GOT3 (cell line): ENCODE results near the gene ATXN2.

Experiments used
- DNase-seq: peaks from one replicate; lab custom pipeline; 2025; ENCODE audit warnings: mixed read lengths; lab: John Stamatoyannopoulos, UW

Gene ATXN2

GRCh38 chr12:111450676-111451075 is 148.4 kb downstream of the ATXN2 start:
- no peak for DNase-seq

GRCh38 chr12:111448846-111449790 is 150.0 kb downstream of the ATXN2 start:
- DNase-seq, result no peak

GRCh38 chr12:111448266-111448830 is 150.8 kb downstream of the ATXN2 start:
- DNase-seq, result no peak

GRCh38 chr12:111447571-111448265 is 151.4 kb downstream of the ATXN2 start:
- DNase-seq, result no peak

- DNase-seq, result no peak
Measured at GRCh38 chr12:111446631-111447570, 152.2 kb downstream of the ATXN2 start.

- no peak for DNase-seq
Measured at GRCh38 chr12:111445726-111446581, 153.2 kb downstream of the ATXN2 start.

GRCh38 chr12:111444925-111445725 is 154.0 kb downstream of the ATXN2 start:
- no peak for DNase-seq

- DNase-seq, result no peak
Measured at GRCh38 chr12:111444314-111444924, 154.7 kb downstream of the ATXN2 start.

GRCh38 chr12:111443586-111443985 is 155.5 kb downstream of the ATXN2 start:
- no peak for DNase-seq

- DNase-seq, result no peak
Measured at GRCh38 chr12:111443086-111443485, 156.0 kb downstream of the ATXN2 start.

GRCh38 chr12:111442301-111443045 is 156.6 kb downstream of the ATXN2 start:
- DNase-seq, result no peak

GRCh38 chr12:111441107-111441928 is 157.8 kb downstream of the ATXN2 start:
- no peak for DNase-seq

GRCh38 chr12:111440631-111441030 is 158.5 kb downstream of the ATXN2 start:
- no peak for DNase-seq

- DNase-seq, result no peak
Measured at GRCh38 chr12:111440152-111440551, 159.0 kb downstream of the ATXN2 start.

GRCh38 chr12:111439657-111440151 is 159.4 kb downstream of the ATXN2 start:
- DNase-seq, result no peak

GRCh38 chr12:111438481-111438880 is 160.6 kb downstream of the ATXN2 start:
- DNase-seq, result no peak

GRCh38 chr12:111437816-111438454 is 161.2 kb downstream of the ATXN2 start:
- no peak for DNase-seq
